ENCODE data around the gene AEBP1.

DNA sequence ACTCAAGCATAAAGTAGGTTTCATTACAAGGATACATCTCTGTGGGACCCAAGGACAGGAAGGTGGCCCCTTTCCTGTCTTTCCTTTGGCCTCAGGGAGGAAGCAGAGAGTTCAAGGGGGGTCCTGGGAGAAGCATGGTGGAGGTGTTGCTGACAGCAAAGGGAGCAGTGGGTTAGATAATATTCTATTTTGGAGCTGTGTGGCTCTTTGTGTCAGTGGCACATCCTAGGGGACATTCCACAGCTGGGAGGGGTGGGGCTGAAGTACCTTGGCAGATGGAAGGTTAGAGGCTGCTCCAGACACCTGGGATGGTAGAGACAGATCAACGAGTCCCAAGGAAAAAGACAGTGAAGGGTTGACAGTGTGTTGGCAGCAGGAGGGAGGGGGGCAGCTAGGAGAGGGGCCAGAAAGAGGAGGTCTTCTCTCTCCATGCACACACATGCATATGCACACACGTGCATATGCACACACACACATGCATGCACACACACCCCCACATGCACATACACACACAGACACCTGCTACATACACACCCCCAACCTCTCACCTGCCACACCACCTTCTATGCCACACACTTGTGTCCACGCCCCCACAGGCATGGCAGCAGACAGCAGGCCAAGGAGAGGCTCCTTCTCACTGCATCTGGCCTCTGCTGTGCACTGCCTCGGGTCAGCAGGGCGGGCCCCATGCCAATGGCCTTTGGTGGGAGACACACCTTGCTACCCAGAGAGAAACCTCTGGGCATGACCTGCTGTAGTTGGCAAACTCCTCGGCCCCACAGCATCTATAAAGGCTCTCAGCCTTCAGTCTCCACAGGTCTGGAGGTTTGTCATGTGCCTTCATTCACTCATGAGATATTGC lies 24.8 kb downstream of the AEBP1 start:
- TF ChIP-seq, protein P1, sequence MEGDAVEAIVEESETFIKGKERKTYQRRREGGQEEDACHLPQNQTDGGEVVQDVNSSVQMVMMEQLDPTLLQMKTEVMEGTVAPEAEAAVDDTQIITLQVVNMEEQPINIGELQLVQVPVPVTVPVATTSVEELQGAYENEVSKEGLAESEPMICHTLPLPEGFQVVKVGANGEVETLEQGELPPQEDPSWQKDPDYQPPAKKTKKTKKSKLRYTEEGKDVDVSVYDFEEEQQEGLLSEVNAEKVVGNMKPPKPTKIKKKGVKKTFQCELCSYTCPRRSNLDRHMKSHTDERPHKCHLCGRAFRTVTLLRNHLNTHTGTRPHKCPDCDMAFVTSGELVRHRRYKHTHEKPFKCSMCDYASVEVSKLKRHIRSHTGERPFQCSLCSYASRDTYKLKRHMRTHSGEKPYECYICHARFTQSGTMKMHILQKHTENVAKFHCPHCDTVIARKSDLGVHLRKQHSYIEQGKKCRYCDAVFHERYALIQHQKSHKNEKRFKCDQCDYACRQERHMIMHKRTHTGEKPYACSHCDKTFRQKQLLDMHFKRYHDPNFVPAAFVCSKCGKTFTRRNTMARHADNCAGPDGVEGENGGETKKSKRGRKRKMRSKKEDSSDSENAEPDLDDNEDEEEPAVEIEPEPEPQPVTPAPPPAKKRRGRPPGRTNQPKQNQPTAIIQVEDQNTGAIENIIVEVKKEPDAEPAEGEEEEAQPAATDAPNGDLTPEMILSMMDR (IDR thresholded peaks at IDR 0.05), result no peak
- TF ChIP-seq POLR2A (IDR thresholded peaks at IDR 0.05), result no peak
